Activated CD8-positive, alpha-beta memory T cell treated with anti-CD3 and anti-CD28 coated beads, Interleukin-2, amount 10 ng/mL, durations not matched to agents 7 days and 5 days (primary cell): Measurements from ENCODE around the gene CHRFAM7A. TPM values are rescaled to one million over a fixed set of nuclear protein-coding genes. Genes with fewer than 3 reads are reported as not detected.
"Not testable (repeated sequence)": the region's sequence is repeated elsewhere in the genome, so short reads cannot be mapped to it uniquely, and the experiment has no call there.

Source experiments
- ATAC-seq: fragments of 150-1000 bp; cut with Tn5 transposase; one replicate; pipeline ENCODE4 v1.10.0; 2021; ENCODE audit warnings: moderate library complexity
- CTCF ChIA-PET: fragments of 350-600 bp; sonication (Branson Sonifier 250); formaldehyde crosslinking; loops from one replicate; lab custom pipeline; 2021; ENCODE audit warnings: antibody characterized with exemption; lab: Charles Lee
- DNase-seq: peaks from one replicate; pipeline ENCODE4 v3.0.0-alpha.2; 2020
- H3K27ac Mint-ChIP-seq: one replicate; pipeline ENCODE4 v1.8.0; 2021; ENCODE audit warnings: mild to moderate bottlenecking, mixed read lengths
- H3K27me3 Mint-ChIP-seq: one replicate; pipeline ENCODE4 v1.8.0; 2021; ENCODE audit warnings: mixed read lengths
- H3K36me3 Mint-ChIP-seq: one replicate; pipeline ENCODE4 v1.8.0; 2021; ENCODE audit warnings: mild to moderate bottlenecking, mixed read lengths
- H3K4me1 Mint-ChIP-seq: one replicate; pipeline ENCODE4 v1.8.0; 2021; ENCODE audit warnings: mixed read lengths
- H3K4me3 Mint-ChIP-seq: one replicate; pipeline ENCODE4 v1.8.0; 2021; ENCODE audit warnings: mild to moderate bottlenecking, moderate library complexity, mixed read lengths
- H3K9me3 Mint-ChIP-seq: one replicate; pipeline ENCODE4 v1.8.0; 2022; ENCODE audit warnings: low read depth, mixed read lengths
- total RNA-seq, 2 experiments: library from RNA; stranded (reverse); gene quantifications; one replicate each; pipeline ENCODE4 v1.2.3, GENCODE V29; 2021

The CHRFAM7A gene
- total RNA-seq, result 1 to 10 TPM in 1 of 2 experiments, under 1 TPM in 1; 0.73 to 2.1 TPM

- H3K9me3 Mint-ChIP-seq, H3K27ac Mint-ChIP-seq, H3K4me3 Mint-ChIP-seq, H3K36me3 Mint-ChIP-seq, DNase-seq, H3K4me1 Mint-ChIP-seq, H3K27me3 Mint-ChIP-seq, CTCF ChIA-PET: not testable (repeated sequence)
- ATAC-seq, result peak; percentile 71
Observed at GRCh38 chr15:30392766-30393663, at the start of gene CHRFAM7A. CHRFAM7A (minus strand) TSS chr15:30393540; CDS start chr15:30383351, 10,189 bp downstream.

- H3K4me1 Mint-ChIP-seq, H3K4me3 Mint-ChIP-seq, ATAC-seq, H3K27me3 Mint-ChIP-seq, H3K27ac Mint-ChIP-seq, H3K36me3 Mint-ChIP-seq, CTCF ChIA-PET, DNase-seq, H3K9me3 Mint-ChIP-seq: not testable (repeated sequence)
Observed at GRCh38 chr15:30438348-30438747, 45.0 kb upstream of the CHRFAM7A start.

- not testable (repeated sequence) for H3K36me3 Mint-ChIP-seq, H3K27ac Mint-ChIP-seq, H3K4me1 Mint-ChIP-seq
Observed at GRCh38 chr15:30435878-30436277, 42.5 kb upstream of the CHRFAM7A start.

GRCh38 chr15:30420723-30421122, 27.4 kb upstream of the CHRFAM7A start:
- H3K4me3 Mint-ChIP-seq, H3K36me3 Mint-ChIP-seq, H3K9me3 Mint-ChIP-seq, ATAC-seq, H3K27ac Mint-ChIP-seq, H3K27me3 Mint-ChIP-seq, H3K4me1 Mint-ChIP-seq, CTCF ChIA-PET: not testable (repeated sequence)
- DNase-seq, result peak; percentile 35

More at GRCh38 chr15:30435878-30436277, 42.5 kb upstream of the CHRFAM7A start:
- H3K9me3 Mint-ChIP-seq, DNase-seq, H3K4me3 Mint-ChIP-seq, CTCF ChIA-PET, H3K27me3 Mint-ChIP-seq, ATAC-seq: not testable (repeated sequence)

- H3K27ac Mint-ChIP-seq, H3K9me3 Mint-ChIP-seq, H3K27me3 Mint-ChIP-seq, CTCF ChIA-PET, H3K4me3 Mint-ChIP-seq, H3K36me3 Mint-ChIP-seq, ATAC-seq, DNase-seq, H3K4me1 Mint-ChIP-seq: not testable (repeated sequence)
Observed at GRCh38 chr15:30414160-30414559, 20.8 kb upstream of the CHRFAM7A start, which contains the start of gene GOLGA8R. GOLGA8R (minus strand) TSS chr15:30414260; CDS start chr15:30414162, 98 bp downstream.

- H3K27ac Mint-ChIP-seq, H3K4me3 Mint-ChIP-seq, H3K36me3 Mint-ChIP-seq, ATAC-seq, H3K4me1 Mint-ChIP-seq, H3K27me3 Mint-ChIP-seq, CTCF ChIA-PET, H3K9me3 Mint-ChIP-seq: not testable (repeated sequence)
- DNase-seq, result peak; percentile 35
Observed at GRCh38 chr15:30407636-30408035, 14.3 kb upstream of the CHRFAM7A start.

GRCh38 chr15:30398988-30399387, 5.6 kb upstream of the CHRFAM7A start:
- not testable (repeated sequence) for H3K27ac Mint-ChIP-seq

GRCh38 chr15:30393664-30393991, 288 bp upstream of the CHRFAM7A start:
- H3K4me3 Mint-ChIP-seq, H3K36me3 Mint-ChIP-seq, H3K4me1 Mint-ChIP-seq, DNase-seq, H3K27me3 Mint-ChIP-seq, CTCF ChIA-PET, H3K27ac Mint-ChIP-seq, H3K9me3 Mint-ChIP-seq, ATAC-seq: not testable (repeated sequence)

More at GRCh38 chr15:30398988-30399387, 5.6 kb upstream of the CHRFAM7A start:
- ATAC-seq (peak; percentile 70), DNase-seq (peak; percentile 62)
- H3K27me3 Mint-ChIP-seq, H3K9me3 Mint-ChIP-seq, CTCF ChIA-PET, H3K4me1 Mint-ChIP-seq, H3K4me3 Mint-ChIP-seq, H3K36me3 Mint-ChIP-seq: not testable (repeated sequence)

- H3K4me3 Mint-ChIP-seq, CTCF ChIA-PET, DNase-seq, H3K27ac Mint-ChIP-seq, H3K27me3 Mint-ChIP-seq, H3K9me3 Mint-ChIP-seq, ATAC-seq, H3K4me1 Mint-ChIP-seq, H3K36me3 Mint-ChIP-seq: not testable (repeated sequence)
Observed at GRCh38 chr15:30386318-30386887, 6.9 kb downstream of the CHRFAM7A start.

- CTCF ChIA-PET, H3K4me3 Mint-ChIP-seq, H3K27me3 Mint-ChIP-seq, H3K27ac Mint-ChIP-seq, ATAC-seq, H3K4me1 Mint-ChIP-seq, H3K36me3 Mint-ChIP-seq, H3K9me3 Mint-ChIP-seq, DNase-seq: not testable (repeated sequence)
Observed at GRCh38 chr15:30377082-30377413, 16.3 kb downstream of the CHRFAM7A start.

- DNase-seq, H3K27ac Mint-ChIP-seq, H3K27me3 Mint-ChIP-seq, H3K36me3 Mint-ChIP-seq, H3K9me3 Mint-ChIP-seq, CTCF ChIA-PET, H3K4me3 Mint-ChIP-seq, H3K4me1 Mint-ChIP-seq, ATAC-seq: not testable (repeated sequence)
Observed at GRCh38 chr15:30376375-30377081, 16.8 kb downstream of the CHRFAM7A start.

- H3K36me3 Mint-ChIP-seq, H3K9me3 Mint-ChIP-seq, H3K27ac Mint-ChIP-seq, H3K27me3 Mint-ChIP-seq, DNase-seq, H3K4me3 Mint-ChIP-seq, CTCF ChIA-PET, ATAC-seq, H3K4me1 Mint-ChIP-seq: not testable (repeated sequence)
Observed at GRCh38 chr15:30375872-30376271, 17.5 kb downstream of the CHRFAM7A start.

- ATAC-seq, H3K9me3 Mint-ChIP-seq, H3K27ac Mint-ChIP-seq, H3K4me3 Mint-ChIP-seq, H3K36me3 Mint-ChIP-seq, DNase-seq, H3K4me1 Mint-ChIP-seq, CTCF ChIA-PET, H3K27me3 Mint-ChIP-seq: not testable (repeated sequence)
Observed at GRCh38 chr15:30374862-30375261, 18.5 kb downstream of the CHRFAM7A start.
